ENCODE results near the gene ALS2. TPM values are rescaled to one million over a fixed set of nuclear protein-coding genes. Genes with fewer than 3 reads are reported as not detected.

ALS2 gene
- total and polyA plus RNA-seq, 2 of the 8 experiments (the other 6 are each of a cell fraction or from before 2014, with no cell fraction given), result 12.1 to 34.5 TPM

- FAIRE-seq (no peak), DNase-seq (ENCODE audit: low read depth in 1 of 2, low spot score in 2 of 2) (no peak)
- Histone ChIP-seq H3K36me3 (ENCODE audit: control insufficient read depth in 2 of 4, insufficient read depth in 4 of 4, low read length in 3 of 4) (peaks cover 0 to 28% (median 5%) of the 10 kb centered on the region in 4 experiments; a peak in 4 of 8 replicates), H2BK20ac (ENCODE audit: low read length) (no peak overlapping the region), H3K79me2 (ENCODE audit: control insufficient read depth in 1 of 2, insufficient read depth in 2 of 2, low read length in 2 of 2) (no peaks in the 10 kb centered on the region), H3K9me3 (ENCODE audit: insufficient read depth in 2 of 2, low read depth in 1 of 2, low read length in 1 of 2) (no peaks in the 10 kb centered on the region), H2AFZ (ENCODE audit: low read length) (no peak overlapping the region), H3K27ac (ENCODE audit: low read depth, low read length) (no peak overlapping the region), H3K79me1 (ENCODE audit: low read depth, low read length) (no peaks in the 10 kb centered on the region), H3K4me3 (ENCODE audit: extremely low read depth in 1 of 4, insufficient read depth in 2 of 4, low read depth in 3 of 4, low read length in 4 of 4) (no peak overlapping the region), H3K14ac (ENCODE audit: insufficient read length) (no peak overlapping the region), H3K56ac (replicated peaks; ENCODE audit: insufficient read length, low read depth, low read length) (no peak overlapping the region), H3K23me2 (ENCODE audit: low read depth, low read length) (no peaks in the 10 kb centered on the region), H2BK15ac (ENCODE audit: low read length) (no peak overlapping the region), H3K18ac (ENCODE audit: extremely low read depth, low read length) (no peak overlapping the region), H2BK12ac (ENCODE audit: low read depth, low read length) (no peak overlapping the region), H4K20me1 (replicated peaks in 1 of 2; ENCODE audit: control insufficient read depth in 1 of 2, insufficient read depth in 2 of 2, low read length in 2 of 2) (no peaks in the 10 kb centered on the region), H2BK120ac (replicated peaks; ENCODE audit: low read depth, low read length) (no peak overlapping the region), H3K23ac (ENCODE audit: insufficient read length) (no peak overlapping the region), H2BK5ac (ENCODE audit: low read depth, low read length) (no peak overlapping the region), H4K5ac (ENCODE audit: insufficient read length, low read depth, low read length) (no peak overlapping the region), H3K4ac (replicated peaks; ENCODE audit: insufficient read length, low read depth, low read length) (no peak overlapping the region), H2AK5ac (ENCODE audit: low read depth, low read length) (no peak overlapping the region), H4K91ac (replicated peaks; ENCODE audit: insufficient read length, low read length) (no peak overlapping the region), H3K27me3 (replicated peaks in 1 of 4; ENCODE audit: control insufficient read depth in 3 of 4, extremely low read depth in 1 of 4, insufficient read depth in 3 of 4, low read length in 3 of 4) (no peaks in the 10 kb centered on the region), H3K4me2 (ENCODE audit: insufficient read depth in 1 of 2, low read depth in 2 of 2, low read length in 2 of 2) (no peak overlapping the region), H3K9ac (replicated peaks in 1 of 4; ENCODE audit: extremely low read depth in 1 of 4, low read depth in 3 of 4, low read length in 3 of 4) (no peak overlapping the region), H4K8ac (ENCODE audit: extremely low read depth, insufficient read depth, low read length) (no peak overlapping the region), H3K4me1 (replicated peaks in 1 of 4; ENCODE audit: control insufficient read depth in 3 of 4, insufficient read depth in 4 of 4, low read length in 3 of 4) (no peaks in the 10 kb centered on the region)
- CTCF ChIA-PET (ENCODE audit: partially characterized antibody), result interaction anchor here (0.9 to 1.3 kb wide), 2 partner anchors 61 to 443 kb away, joined by 3 read pairs; no protein-coding TSS in a partner anchor
- POLR2A ChIA-PET (ENCODE audit: partially characterized antibody), result no interaction called here
- 87% methylated on average over 4 of the region's 4 CpGs; no CpG with 5 or more reads in 1 of the 2 experiments for WGBS, 2 experiments (ENCODE audit: extremely low coverage in 1 of 2, insufficient coverage in 1 of 2, insufficient read length in 1 of 2, insufficient replicate concordance in 2 of 2, low coverage in 1 of 2, low lambda C conversion rate in 2 of 2, missing lambda C conversion rate in 1 of 2)
- no peak for TF ChIP-seq CBX8 (IDR thresholded peaks at IDR 0.05; ENCODE audit: borderline replicate concordance, low read depth, low read length)
- TF ChIP-seq, protein P1, sequence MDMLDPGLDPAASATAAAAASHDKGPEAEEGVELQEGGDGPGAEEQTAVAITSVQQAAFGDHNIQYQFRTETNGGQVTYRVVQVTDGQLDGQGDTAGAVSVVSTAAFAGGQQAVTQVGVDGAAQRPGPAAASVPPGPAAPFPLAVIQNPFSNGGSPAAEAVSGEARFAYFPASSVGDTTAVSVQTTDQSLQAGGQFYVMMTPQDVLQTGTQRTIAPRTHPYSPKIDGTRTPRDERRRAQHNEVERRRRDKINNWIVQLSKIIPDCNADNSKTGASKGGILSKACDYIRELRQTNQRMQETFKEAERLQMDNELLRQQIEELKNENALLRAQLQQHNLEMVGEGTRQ (IDR thresholded peaks at IDR 0.05; ENCODE audit: low read length), result no peak
- TF ChIP-seq SP1 (IDR thresholded peaks at IDR 0.05; ENCODE audit: low read depth, low read length), result no peak
- TF ChIP-seq MAFK (IDR thresholded peaks at IDR 0.05; ENCODE audit: low read depth, low read length), result no peak
- TF ChIP-seq CBX5 (IDR thresholded peaks at IDR 0.05; ENCODE audit: low read depth, low read length), result no peak
- TF ChIP-seq TAF7 (optimal IDR thresholded peaks at IDR 0.05; ENCODE audit: borderline replicate concordance, low read depth, low read length), result no peak
- TF ChIP-seq EP300 (IDR thresholded peaks at IDR 0.05; ENCODE audit: borderline replicate concordance in 1 of 2, low read depth in 2 of 2, low read length in 2 of 2), result no peak
- no peak for TF ChIP-seq BRCA1 (IDR thresholded peaks at IDR 0.05; ENCODE audit: low read depth, low read length)
- TF ChIP-seq NRF1 (IDR thresholded peaks at IDR 0.05; ENCODE audit: low read depth, low read length), result no peak
- no peak for TF ChIP-seq TBP (IDR thresholded peaks at IDR 0.05; ENCODE audit: low read depth, low read length)
- TF ChIP-seq KDM1A (IDR thresholded peaks at IDR 0.05; ENCODE audit: borderline replicate concordance, low read length), result no peak
- no peak for TF ChIP-seq RNF2 (IDR thresholded peaks at IDR 0.05; ENCODE audit: borderline replicate concordance, low read depth, low read length, missing control alignments, poor library complexity, severe bottlenecking)
- no peak for TF ChIP-seq CHD1 (IDR thresholded peaks at IDR 0.05; ENCODE audit: low read depth, low read length)
These were observed 46.6 kb downstream of the ALS2 start for GRCh38 chr2:201734111-201734510.

Data from H1 (cell line).